Skeletal muscle cell (primary cell): ENCODE results near the gene AVP.
"Not testable (repeated sequence)": the region's sequence is repeated elsewhere in the genome, so short reads cannot be mapped to it uniquely, and the experiment has no call there.

ENCODE experiments used
- DNase-seq: peaks from one replicate; pipeline ENCODE4 v3.0.0-alpha.2; 2010; ENCODE audit warnings: low read depth
- H3K4me3 ChIP-seq: 2 replicates; pipeline ENCODE4 v1.5.1; 2011; ENCODE audit warnings: low read depth, mild to moderate bottlenecking, control low read depth, low read length, moderate library complexity

The AVP gene

GRCh38 chr20:3084283-3084985, at the start of gene AVP:
Gene AVP (minus strand): TSS chr20:3084724. CDS start chr20:3084674, 50 bp downstream.
- no peak for DNase-seq
- H3K4me3 ChIP-seq = no peak within 1 kb of the TSS

- no peak for DNase-seq
- no peak overlapping the region for H3K4me3 ChIP-seq
Measured at GRCh38 chr20:3134151-3134550, 49.6 kb upstream of the AVP start.

- H3K4me3 ChIP-seq = no peak overlapping the region
- no peak for DNase-seq
Measured at GRCh38 chr20:3133155-3133554, 48.6 kb upstream of the AVP start.

- H3K4me3 ChIP-seq = no peak overlapping the region
- no peak for DNase-seq
Measured at GRCh38 chr20:3130051-3130600, 45.6 kb upstream of the AVP start.

GRCh38 chr20:3129094-3129493, 44.6 kb upstream of the AVP start:
- H3K4me3 ChIP-seq = no peak overlapping the region
- no peak for DNase-seq

GRCh38 chr20:3128275-3128984, 43.9 kb upstream of the AVP start:
- no peak overlapping the region for H3K4me3 ChIP-seq
- no peak for DNase-seq

GRCh38 chr20:3126527-3126859, 42.0 kb upstream of the AVP start:
- no peak for DNase-seq
- no peak overlapping the region for H3K4me3 ChIP-seq

GRCh38 chr20:3125776-3126526, 41.4 kb upstream of the AVP start:
- DNase-seq, H3K4me3 ChIP-seq: not testable (repeated sequence)

- H3K4me3 ChIP-seq, DNase-seq: not testable (repeated sequence)
Measured at GRCh38 chr20:3124773-3125560, 40.4 kb upstream of the AVP start.

- H3K4me3 ChIP-seq, DNase-seq: not testable (repeated sequence)
Measured at GRCh38 chr20:3124163-3124562, 39.6 kb upstream of the AVP start.

GRCh38 chr20:3123542-3123941, 39.0 kb upstream of the AVP start:
- DNase-seq = peak; percentile 29
- H3K4me3 ChIP-seq = no peak overlapping the region

GRCh38 chr20:3121955-3122610, 37.6 kb upstream of the AVP start:
- H3K4me3 ChIP-seq = no peak overlapping the region
- no peak for DNase-seq

GRCh38 chr20:3121271-3121911, 36.9 kb upstream of the AVP start:
- H3K4me3 ChIP-seq = no peak overlapping the region
- no peak for DNase-seq

GRCh38 chr20:3119044-3119443, 34.5 kb upstream of the AVP start:
- DNase-seq = no peak
- H3K4me3 ChIP-seq = no peak overlapping the region

- DNase-seq = peak; percentile 19
- H3K4me3 ChIP-seq = not testable (repeated sequence)
Measured at GRCh38 chr20:3117839-3118379, 33.4 kb upstream of the AVP start.

GRCh38 chr20:3116341-3116740, 31.8 kb upstream of the AVP start:
- H3K4me3 ChIP-seq = no peak overlapping the region
- no peak for DNase-seq

- DNase-seq = no peak
- no peak overlapping the region for H3K4me3 ChIP-seq
Measured at GRCh38 chr20:3115190-3116107, 30.9 kb upstream of the AVP start.
